Left forelimb (tissue), 1 donor: ENCODE data around the gene NEU4.

Experiments used
- DNase-seq: peaks from one replicate; pipeline ENCODE4 v3.0.0-alpha.2; 2018; ENCODE audit warnings: low spot score

Gene NEU4

DNA sequence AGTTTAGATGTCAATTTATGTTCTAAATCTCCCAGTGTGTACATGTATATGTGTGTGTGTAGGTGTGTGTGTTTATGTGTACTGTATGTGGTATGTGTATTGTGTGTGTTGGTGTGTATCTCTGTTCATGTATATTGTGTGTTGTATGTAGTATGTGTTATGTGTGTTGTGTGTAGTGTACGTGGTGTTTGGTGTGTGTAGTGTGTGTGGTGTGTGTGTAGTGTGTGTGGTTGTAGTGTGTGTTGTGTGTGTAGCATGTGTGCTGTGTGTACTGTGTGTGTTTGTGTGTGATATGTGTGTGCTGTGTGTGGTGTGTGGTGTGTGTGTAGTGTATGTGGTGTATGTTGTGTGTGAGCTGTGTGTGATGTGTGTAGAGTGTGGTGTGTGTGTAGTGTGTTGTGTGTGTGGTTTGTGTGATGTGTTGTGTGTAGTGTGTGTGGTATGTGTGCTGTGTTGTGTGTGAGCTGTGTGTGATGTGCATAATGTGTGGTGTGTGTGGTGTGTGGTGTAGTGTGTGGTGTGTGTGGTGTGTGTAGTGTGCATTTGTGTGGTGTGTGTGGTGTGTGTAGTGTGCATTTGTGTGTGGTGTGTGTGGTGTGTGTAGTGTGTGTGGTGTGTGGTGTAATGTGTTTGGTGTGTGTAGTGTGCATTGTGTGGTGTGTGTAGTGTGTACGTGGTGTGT, 55.3 kb downstream of the NEU4 start:
- DNase-seq: no peak

DNA sequence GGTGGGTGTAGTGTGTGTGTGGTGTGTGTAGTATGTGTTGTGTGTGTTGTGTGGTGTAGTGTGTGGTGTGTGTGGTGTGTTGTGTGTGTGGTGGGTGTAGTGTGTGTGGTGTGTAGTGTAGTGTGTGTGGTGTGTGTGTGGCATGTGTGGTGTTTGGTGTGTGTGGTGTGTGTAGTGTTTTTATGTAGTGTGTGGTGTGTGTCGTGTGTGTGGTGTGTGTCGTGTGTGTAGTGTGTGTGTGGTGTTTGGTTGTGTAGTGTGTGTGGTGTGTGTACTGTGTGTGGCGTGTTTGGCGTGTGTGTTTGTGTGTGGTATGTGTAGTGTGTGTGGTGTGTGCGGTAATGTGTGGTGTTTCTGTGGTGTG, 55.8 kb downstream of the NEU4 start:
- DNase-seq: no peak

DNA sequence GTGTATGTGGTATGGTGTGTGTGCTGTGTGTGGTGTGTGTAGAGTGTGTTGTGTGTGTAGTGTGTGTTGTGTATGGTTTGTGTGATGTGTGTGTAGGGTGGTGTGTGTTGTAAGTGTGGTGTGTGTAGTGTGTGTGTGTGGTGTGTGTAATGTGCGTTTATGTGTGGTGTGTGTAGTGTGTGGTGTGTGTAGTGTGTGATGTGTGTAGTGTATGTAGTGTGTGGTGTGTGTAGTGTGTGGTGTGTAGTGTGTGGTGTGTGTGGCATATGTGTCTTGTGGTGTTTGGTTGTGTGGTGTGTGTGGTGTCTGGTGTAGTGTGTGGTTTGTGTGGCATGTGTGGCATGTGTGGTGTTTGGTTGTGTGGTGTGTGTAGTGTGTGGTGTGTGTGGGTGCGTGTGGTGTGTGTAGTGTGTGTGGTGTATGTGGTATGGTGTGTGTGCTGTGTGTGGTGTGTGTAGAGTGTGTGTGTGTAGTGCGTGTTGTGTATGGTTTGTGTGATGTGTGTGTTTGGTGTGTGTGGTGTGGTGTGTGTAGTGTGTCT, 56.5 kb downstream of the NEU4 start:
- DNase-seq: no peak

DNA sequence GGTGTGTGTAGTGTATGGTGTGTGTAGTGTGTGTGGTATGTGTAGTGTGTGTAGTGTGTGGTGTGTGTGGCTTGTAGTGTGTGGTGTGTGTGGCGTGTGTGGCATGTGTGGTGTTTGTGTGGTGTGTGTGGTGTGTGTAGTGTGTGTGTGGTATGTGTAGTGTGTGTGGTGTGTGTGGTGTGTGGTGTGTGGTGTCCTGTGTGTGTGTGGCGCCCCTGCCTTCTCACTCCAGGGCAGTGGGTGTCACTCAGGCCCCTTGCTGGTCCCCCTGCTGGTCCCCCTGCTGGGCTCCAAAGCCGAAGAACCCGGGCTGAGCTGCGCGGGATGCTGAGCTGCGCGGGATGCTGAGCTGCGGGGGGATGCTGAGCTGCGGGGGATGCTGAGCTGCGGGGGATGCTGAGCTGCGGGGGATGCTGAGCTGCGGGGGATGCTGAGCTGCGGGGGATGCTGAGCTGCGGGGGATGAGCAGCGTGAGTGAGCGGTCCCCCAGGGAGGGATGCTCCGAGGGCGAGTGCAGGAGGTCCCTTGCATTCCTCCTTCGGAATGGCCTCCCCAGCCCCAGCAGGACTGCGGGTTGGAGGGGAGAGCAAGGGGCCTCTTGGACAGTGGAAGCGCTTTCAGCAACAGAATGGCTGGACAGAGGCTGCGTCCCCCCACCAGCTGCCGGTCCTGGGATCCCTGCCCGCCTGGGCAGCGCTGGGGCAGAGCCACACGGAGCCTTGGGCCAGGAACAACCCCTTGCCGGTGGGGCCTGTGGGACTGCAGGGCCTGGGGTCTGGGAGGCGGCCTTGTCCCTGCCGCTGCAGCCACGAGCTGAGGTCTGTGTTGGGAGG, 57.2 kb downstream of the NEU4 start:
- DNase-seq: no peak
